GM19455 (cell line): ENCODE measurements around the gene GTPBP10.
A peak's percentile ranks its signal among the peaks of the same experiment; 100 is the strongest.

Source experiments
- ATAC-seq: cut with Tn5 transposase; IDR thresholded peaks from one replicate; pipeline ENCODE4 v1.9.1; 2021; ENCODE audit not compliant: unreplicated experiment

GTPBP10 gene

DNA sequence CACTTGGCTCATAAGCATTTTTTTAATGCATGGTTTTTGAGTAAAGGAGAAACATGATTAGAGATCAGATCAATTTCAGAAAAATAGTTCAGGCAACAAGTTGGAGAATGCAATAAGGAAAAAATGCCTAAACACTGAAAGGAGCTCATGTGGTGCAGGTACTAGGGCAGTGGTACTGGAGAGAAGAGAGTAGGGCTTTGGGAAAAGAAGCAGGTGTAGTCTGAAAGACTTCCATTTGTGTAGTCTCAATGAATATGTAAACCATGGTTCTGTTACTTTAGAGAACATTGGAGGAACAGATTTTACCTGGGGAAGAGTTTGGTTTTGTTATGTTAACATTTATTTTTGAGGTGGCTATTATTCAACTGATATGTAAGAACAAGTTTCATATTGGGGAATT is 5.5 kb downstream of the GTPBP10 start:
- ATAC-seq = no peak

DNA sequence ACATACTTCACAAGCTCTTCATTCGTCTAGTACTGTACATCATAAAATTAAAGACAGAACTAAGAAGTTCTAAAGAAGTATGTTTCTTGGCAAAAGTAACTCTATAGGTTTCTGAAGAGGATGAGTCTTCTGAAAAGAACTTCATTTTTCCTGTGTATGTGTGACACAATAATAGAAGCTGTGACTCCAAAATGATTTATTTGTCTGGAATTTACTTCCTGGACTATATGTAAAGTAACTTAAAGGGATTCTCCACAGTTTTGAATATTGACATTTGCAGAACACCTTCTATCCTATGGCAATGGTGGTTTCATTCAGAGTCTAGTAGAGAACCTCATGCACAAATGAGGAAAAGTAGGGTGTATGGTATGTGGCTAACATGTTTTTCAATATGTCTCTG is 36.9 kb downstream of the GTPBP10 start:
- ATAC-seq = no peak

DNA sequence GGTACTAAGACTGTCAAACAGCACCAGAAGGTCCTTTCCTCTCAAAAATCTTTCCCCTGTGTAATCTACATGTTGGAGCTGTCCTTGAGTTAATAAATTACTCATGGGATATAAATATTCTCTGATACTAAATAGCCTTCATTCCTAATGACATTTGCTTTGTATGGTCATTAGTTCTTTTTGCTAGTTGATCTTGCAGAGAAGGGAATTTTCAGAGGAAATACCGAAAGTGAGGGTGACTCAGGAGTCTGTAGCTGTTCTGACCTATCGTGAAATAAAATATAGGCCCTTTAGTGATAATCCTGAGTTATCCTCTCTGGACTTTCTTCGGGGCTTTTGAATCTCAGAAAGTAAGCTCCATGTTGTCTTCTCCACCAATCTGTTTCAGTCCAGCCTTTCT is 37.3 kb downstream of the GTPBP10 start:
- no peak for ATAC-seq

DNA sequence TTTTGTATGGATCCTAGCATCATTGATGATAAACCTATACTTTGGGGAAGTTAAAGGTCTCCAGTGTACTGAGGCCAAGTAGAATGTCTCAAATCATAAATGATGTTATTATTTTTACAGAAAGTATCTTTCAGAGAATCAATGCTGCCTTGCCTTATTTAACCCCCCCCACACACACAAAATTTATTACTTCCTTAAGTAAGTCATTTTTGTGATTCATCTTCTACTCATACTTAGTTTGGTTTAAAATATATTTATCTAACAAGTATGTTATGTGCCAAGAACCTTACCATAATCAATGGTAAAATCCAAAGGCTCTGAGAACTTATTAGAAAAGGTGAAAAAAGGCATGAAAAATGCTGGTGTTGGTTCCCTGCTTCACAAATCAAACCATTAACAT is 37.9 kb downstream of the GTPBP10 start:
- no peak for ATAC-seq

DNA sequence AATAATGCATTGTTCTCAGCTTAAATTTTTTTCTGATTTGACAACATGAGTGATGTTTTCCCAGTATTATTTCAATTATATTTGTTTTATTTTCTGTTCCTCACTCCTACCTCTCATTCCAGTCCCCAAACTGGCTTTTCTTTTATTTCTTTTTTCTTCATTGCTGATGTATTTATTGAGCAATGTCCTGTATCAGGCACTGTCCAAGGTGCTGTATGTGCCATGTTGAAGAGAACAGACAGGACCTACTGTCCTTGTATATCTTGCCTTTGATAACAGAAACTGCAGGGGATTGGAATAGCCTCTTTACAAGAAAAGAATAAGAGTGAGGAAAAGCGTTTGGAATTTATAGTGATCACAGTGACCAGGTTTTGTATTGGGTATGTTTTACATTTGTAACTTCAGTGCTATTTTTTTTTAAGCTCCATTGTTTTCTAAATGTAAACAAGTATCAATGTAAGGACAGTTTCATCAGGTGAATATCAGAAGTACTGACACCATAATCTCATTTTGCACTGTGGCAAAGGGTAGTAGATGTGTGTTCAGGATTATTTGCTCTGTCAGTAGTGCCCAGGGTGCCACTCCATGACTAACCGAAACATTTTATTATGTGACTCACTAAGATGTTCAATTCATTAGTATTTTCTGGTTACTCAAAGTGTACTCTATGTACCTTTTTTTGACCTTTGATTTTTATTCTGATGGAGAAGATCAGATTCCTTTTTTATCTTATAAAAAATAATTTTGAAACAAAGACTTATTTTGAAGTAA is 41.1 kb downstream of the GTPBP10 start:
- ATAC-seq = no peak

DNA sequence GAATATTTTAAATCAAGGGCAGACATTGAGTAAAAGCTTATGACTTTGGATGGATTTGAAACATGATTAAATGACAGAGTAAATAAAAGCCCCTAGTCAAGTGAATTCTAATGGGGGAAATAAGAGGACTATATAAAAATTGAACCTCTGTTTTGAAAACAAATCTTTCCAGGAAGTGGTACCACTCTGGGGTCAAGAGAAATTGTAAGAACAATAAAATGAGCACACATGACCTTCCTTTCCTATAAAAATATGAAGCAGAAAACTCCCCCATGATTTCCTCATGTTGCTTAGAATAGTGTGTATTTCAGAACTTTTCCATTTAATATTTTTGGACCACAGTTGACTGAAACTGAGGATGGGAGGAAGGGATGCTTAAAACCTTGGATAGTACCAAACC is 44.4 kb downstream of the GTPBP10 start:
- no peak for ATAC-seq

DNA sequence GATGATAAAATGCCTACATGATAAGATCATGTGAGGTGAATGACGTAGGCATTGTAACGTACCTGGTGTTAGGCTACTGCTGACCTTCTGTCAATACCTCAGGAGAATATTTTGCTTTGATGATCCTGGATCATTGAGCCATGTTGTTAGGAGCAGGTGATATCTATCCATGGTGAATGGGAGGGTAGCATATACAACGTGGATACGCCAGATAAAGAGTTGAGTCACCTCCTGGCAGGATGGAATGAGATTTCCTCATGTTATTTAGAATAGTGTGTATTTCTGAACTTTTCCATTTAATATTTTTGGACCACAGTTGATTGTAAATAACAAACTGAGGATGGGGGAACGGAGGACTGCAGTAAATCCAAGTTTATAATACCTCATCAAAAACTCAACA is 45.0 kb downstream of the GTPBP10 start:
- no peak for ATAC-seq

DNA sequence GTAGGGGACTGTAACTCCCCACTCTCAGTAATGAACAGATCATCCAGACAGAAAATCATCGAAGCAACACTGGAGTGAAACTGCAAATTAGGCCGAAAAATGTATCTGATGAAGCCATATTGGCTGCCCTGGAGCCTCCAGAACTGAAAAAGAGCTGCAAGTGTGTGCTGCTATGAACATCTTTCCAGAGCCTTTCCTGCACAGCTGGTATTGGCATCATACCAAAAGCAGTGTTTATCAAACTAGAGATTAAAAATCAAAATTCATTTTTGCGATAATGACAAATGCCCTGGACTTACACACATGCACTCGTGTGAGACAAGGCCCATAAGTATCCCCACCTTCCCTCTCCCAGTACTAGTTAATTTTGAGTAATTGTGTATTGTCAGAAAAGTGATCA is 49.9 kb downstream of the GTPBP10 start:
- ATAC-seq = no peak

DNA sequence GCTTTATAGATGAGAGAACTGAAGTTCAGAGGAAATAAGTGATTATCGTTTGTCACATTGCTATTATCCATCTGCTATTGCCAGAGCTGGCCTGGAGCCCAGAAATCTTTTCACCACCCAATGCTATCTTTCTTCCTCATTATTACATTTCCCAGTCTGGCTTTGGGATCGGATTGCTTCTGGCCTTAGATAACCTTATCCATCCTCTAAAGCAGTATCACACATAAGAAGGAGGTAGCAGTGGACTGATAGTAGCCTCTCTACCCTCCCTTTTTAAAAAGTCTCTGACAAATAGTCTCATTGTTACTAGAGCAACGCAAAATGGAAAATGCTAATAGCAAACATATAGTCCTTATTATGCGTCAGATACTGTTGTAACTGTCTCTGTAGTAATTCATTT is 55.5 kb downstream of the GTPBP10 start:
- no peak for ATAC-seq

DNA sequence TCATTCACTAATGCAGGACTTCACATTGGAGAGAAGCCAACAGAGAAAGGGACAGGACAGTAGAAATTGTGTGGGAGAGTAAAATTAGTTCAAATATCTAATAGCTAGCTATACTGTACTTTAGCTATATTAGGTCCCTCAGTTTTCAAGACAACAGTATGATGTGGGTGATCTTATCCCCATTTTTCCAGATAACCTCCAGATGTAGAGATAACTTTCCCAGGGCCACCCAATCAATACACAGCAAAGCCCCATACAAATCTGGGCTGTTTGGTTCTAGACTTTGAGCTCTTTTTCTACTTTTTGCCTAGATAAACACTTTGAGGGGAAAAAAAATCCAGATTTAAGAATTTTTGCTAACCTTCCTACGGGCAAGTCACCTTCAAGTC is 56.3 kb downstream of the GTPBP10 start:
- ATAC-seq = peak; percentile 13

DNA sequence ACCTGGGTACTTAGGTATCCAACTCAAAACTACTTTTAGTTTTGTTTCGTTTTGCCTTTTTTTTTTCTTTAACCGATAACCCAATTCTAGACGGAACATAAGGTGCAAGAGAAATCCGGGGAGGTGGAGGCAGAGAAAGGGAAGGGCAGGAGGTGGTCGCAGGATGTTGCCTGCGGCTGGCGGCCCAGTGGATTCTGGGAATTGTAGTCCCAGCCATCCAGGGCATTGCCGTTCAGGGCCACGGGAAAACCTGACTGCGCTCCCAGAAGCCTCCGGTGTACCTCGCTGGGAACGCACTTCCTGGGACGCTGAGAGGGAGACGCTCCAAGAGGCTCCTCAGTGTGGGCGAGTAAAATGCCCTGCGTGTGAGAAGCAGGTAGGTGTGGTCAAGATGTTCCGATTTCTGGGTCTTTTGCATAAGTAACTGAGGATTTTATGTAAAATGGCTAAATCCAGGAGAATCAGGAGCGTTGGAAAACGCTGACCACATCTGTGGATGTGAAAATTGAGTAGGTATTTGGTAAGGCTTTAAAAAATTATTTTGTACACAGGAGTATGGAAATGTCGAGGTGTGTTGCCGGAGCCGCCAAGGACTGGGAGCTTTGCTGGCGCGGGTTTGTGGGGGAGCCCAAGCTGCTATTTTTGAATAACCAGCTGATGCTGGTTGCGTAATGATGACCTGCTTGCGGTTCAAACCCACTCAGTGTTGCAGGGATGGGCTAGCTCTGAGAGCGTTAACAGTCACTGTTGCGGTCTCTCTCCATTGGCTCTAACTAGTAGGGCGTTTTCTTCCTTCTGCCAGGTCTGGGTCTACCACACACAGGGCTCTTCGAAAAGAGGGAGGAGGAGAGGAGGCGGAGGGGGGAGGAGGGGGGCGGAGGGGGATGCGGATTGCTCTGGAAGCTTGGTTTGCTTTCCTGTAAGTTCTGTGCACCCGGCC is 56.9 kb downstream of the GTPBP10 start, which contains the start of gene CLDN12:
CLDN12 (plus strand) TSS at position 288 of the 940 bp plus-strand sequence. CDS start 9,216 bp downstream, outside the sequence.
- ATAC-seq = peak; percentile 95

DNA sequence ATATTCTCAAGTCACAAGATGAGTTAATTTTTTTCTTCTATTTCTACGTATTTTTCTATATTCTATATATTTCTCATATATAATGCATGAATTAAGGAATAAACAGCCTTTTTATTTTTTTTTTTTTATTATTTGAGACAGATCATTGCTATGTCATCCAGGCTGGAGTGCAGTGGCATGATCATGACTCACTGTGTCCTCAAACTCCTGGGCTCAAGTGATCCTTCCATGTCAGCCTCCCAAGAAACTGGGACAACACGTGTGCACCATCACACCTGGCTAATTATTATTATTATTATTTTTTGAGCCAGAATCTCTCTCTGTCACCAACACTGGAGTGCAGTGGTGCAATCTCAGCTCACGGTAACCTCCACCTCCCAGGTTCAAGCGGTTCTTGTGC is 58.3 kb downstream of the GTPBP10 start:
- no peak for ATAC-seq

DNA sequence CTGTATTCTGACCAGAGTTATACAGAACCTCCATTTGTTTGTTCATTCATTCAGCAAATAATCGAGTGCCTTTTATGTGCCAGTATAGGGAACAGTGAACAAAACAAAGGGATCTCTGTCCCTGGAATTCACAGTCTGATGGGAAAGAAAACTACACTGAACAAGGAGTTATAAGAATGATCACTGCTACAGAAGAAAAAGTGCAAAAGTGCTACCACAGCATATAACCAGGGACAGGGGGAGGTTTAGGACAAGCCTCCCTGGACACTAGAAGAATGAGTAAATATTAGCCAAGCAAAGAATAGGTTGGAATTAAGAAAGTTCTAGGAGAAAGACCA is 60.9 kb downstream of the GTPBP10 start:
- ATAC-seq = no peak

DNA sequence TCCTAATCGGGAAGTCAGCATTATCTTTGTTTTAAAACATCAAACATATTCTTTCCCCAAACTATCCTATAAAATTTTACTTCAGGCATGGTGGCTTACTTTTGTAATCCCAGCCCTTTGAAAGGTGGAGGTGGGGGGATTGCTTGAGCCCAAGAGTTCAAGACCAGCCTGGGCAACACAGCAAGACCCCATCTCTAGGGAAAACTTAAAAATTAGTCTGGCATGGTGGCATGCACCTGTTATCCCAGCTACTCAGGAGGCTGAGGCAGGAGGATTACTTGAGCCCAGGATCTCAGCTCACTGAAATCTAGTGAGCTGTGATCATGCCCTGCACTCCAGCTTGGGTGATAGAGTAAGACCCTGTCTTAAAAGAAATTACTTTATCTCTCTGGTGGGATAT is 61.6 kb downstream of the GTPBP10 start:
- no peak for ATAC-seq

DNA sequence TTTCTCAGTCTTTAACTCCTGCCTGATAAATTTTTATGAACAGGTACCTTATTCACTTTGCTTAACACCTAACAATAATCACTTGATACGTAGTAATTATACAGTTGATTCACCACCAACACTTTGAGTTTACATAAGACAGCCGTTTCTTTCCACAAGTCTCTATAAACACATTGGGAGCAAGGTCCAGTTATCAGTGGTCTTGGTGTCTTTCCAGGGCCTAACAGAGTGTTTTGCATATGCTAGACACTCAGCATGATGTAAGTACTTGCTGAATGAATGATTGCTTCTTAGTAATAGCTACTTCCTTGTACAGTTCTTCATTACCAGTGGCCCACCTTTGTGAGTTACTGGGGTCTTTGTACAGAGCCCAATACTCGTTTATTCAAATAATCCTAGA is 63.2 kb downstream of the GTPBP10 start:
- no peak for ATAC-seq

DNA sequence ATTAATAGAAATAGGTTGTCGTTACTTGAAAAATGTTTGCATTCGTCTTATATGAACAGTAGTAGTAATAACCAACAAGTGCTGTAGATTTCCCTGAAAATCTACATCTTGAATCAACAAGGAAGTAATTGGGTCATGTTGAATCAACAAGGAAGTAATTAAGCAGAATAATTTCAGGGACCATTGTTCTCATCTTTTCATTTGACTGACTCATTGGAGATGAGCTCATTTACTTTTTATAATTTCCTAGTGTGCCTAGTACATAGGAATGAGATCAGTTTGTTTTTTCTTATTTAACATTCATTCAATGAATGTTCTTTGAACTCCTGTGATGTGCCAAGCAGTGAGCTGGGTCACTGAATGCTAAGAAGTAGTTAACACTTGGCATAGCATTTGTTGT is 65.0 kb downstream of the GTPBP10 start:
- no peak for ATAC-seq

DNA sequence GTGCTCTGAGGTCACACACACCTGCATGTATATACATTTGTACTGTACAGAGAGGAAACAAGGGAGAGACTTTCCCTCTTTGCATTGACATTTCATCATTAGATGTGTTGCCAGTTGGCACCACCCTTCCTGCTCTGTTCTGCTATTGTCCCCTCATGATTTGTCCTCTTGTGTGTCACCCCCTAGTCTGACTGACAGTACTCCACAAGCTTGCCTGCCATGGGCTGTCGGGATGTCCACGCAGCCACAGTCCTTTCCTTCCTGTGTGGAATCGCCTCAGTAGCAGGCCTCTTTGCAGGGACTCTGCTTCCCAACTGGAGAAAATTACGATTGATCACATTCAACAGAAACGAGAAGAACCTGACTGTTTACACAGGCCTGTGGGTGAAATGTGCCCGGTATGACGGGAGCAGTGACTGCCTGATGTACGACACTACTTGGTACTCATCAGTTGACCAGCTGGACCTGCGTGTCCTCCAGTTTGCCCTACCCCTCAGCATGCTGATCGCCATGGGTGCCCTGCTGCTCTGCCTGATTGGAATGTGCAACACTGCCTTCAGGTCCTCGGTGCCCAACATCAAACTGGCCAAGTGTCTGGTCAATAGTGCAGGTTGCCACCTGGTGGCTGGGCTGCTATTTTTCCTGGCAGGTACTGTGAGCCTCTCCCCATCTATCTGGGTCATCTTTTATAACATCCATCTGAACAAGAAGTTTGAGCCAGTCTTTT is 66.1 kb downstream of the GTPBP10 start:
- no peak for ATAC-seq

DNA sequence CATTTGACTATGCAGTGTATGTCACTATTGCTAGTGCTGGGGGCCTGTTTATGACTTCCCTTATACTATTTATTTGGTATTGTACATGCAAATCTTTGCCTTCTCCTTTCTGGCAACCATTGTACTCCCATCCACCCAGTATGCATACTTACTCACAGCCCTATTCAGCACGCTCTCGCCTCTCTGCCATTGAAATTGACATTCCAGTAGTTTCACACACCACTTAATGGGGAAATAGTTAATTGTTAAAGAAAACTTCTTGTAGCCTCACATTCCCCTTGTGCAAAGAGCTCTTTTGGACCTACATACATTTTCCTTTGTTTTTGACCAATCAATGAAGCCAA is 66.6 kb downstream of the GTPBP10 start:
- ATAC-seq = no peak

DNA sequence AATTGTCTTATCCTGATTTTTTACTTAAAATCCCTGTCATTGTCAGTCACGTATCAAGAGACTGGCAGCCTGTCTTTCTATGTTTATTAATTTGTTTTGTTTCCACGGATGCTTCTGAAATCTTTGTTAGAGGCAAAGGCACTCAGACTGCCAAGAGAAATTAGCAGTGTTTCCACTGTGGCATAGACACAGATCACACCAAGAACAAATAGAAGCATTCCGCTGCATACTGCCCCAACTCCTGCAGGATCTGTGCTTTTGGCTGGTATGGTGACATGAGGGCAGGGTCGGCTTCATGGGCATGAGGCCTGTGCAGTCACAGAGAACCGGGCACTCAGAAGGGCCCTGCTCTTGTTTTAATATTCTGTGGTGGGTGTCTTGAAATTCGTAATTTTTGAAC is 75.1 kb downstream of the GTPBP10 start:
- ATAC-seq = no peak

DNA sequence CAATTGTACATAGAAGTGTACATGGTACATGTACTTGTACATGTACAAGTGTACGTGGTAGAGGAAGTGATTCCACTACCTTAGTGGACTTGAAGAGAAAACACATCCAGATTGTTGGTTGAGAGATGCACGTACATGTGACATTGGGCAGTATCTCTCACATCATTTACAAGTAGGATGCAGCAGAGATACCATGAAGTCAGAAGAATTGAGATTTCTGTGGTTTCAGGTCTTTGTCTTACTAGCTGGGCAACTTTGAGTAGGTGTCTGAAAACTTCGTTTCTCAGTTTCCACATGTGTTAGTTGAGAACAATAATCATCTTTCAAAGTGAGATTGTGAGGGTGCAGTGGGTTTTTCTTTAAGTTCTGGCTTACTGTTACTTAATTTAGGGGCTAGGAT is 78.2 kb downstream of the GTPBP10 start:
- ATAC-seq = peak; percentile 93

DNA sequence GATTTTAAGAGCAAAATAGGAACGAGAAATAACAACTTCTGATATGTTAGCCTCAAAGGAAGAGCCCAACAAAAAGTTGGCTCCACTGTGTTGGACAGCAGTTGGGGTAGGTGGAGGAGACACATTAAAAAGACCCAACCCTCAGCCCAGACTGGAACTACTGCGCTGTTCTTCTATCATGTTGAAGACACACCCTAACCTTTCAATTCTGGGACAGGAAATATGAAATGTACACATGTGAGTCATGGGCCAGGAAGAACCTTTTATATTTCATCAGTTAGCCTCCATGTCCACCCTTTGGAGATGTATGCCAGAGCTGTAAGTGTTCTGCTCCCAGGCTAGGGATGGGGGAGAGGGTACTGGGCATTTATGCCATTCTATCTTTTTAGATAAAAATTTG is 78.9 kb downstream of the GTPBP10 start:
- no peak for ATAC-seq
